H1 (cell line): ENCODE results near the gene IARS2. TPM values are rescaled to one million over a fixed set of nuclear protein-coding genes. Genes with fewer than 3 reads are reported as not detected.

Experiments used
- ASH2L ChIP-seq: fragments of 200-600, 300-600 bp; sonication (generic); IDR thresholded peaks from one replicate; pipeline ENCODE4 v1.7.1; 2017; ENCODE audit warnings: low read length
- BRCA1 ChIP-seq: IDR thresholded peaks from 2 replicates; pipeline ENCODE4 v1.6.1; 2012; ENCODE audit warnings: low read depth, low read length, improper control_type of control experiment
- CTCF ChIP-seq, 3 experiments: IDR thresholded peaks; 1 replicate in 2 of 3; 2 replicates in 1 of 3; pipeline versions ENCODE4 v1.5.1 to v1.6.1; 2011; ENCODE audit warnings: low read length in 3 of 3, mild to moderate bottlenecking in 3 of 3, inconsistent platforms in 2 of 3, low read depth in 1 of 3, moderate library complexity in 1 of 3; ENCODE audit not compliant: insufficient read depth in 1 of 3; ENCODE audit errors: control extremely low read depth in 1 of 3
- JUND ChIP-seq: IDR thresholded peaks from 2 replicates; pipeline ENCODE4 v1.6.1; 2011; ENCODE audit warnings: mild to moderate bottlenecking, improper control_type of control experiment, low read length
- RFX5 ChIP-seq: IDR thresholded peaks from 2 replicates; pipeline ENCODE4 v1.6.1; 2011; ENCODE audit warnings: low read depth, low read length, improper control_type of control experiment, borderline replicate concordance
- polyA plus RNA-seq, 7 experiments: library from polyadenylated mRNA; depleted of rRNA in 3 of 7; stranded (reverse) in 5 of 7; unstranded in 2 of 7; fragments of >200 nt in 5 of 7; fragments of 200-250 nt in 2 of 7; gene quantifications; 1 replicate in 5 of 7; 2 replicates in 1 of 7; 4 replicates in 1 of 7; pipeline versions ENCODE4 v1.2.1 to v1.2.3, GENCODE V29; 2011 to 2013; ENCODE audit warnings: missing spikeins in 2 of 7, mixed read lengths in 2 of 7
- total RNA-seq: library from RNA; stranded (reverse); fragmentation: NEBNext Ultra II Directional; extraction: Animal tissue kit (Norgen Biotek cat#: 25700); gene quantifications from 2 replicates; pipeline ENCODE4 v1.2.1, GENCODE V29; 2021

IARS2 gene
- total and polyA plus RNA-seq, 2 of the 8 experiments (the other 6 are each of a cell fraction or from before 2014, with no cell fraction given) = 15.0 to 69.8 TPM

GRCh38 chr1:220182111-220182510, 88.2 kb downstream of the IARS2 start (continued):
- TF ChIP-seq JUND (no peak), ASH2L (no peak), BRCA1 (no peak), CTCF (IDR thresholded peaks at IDR 0.05; ENCODE audit: control extremely low read depth in 1 of 3, insufficient read depth in 1 of 3, low read depth in 1 of 3, low read length in 3 of 3) (no peak), RFX5 (no peak)
